HepG2 (cell line): ENCODE data around the gene PTH. TPM values are rescaled to one million over a fixed set of nuclear protein-coding genes. Genes with fewer than 3 reads are reported as not detected.

Experiments used
- ELF1 ChIP-seq: sonication (generic); formaldehyde crosslinking; IDR thresholded peaks from 2 replicates; pipeline ENCODE4 v1.4.0; 2020; ENCODE audit warnings: missing genetic modification reagents
- HNF4A ChIP-seq: sonication (generic); formaldehyde crosslinking; IDR thresholded peaks from 2 replicates; pipeline ENCODE4 v1.4.0; 2020; ENCODE audit warnings: missing genetic modification reagents
- HNRNPLL ChIP-seq: fragments of 200-400 bp; formaldehyde crosslinking; IDR thresholded peaks from 2 replicates; pipeline ENCODE4 v1.6.1; 2017; ENCODE audit warnings: mild to moderate bottlenecking, low read depth, low read length; ENCODE audit not compliant: poor library complexity, severe bottlenecking
- HOXA3 ChIP-seq: sonication (generic); formaldehyde crosslinking; IDR thresholded peaks from 2 replicates; pipeline ENCODE4 v1.5.0; 2020; ENCODE audit warnings: missing genetic modification reagents
- IKZF5 ChIP-seq: IDR thresholded peaks from 2 replicates; pipeline ENCODE4 v1.6.1; 2018; ENCODE audit warnings: missing genetic modification reagents, mild to moderate bottlenecking, missing compliant biosample characterization
- KLF6 ChIP-seq: IDR thresholded peaks from 2 replicates; pipeline ENCODE4 v1.8.0; 2016; ENCODE audit warnings: missing biosample characterization, missing genetic modification reagents
- MIER2 ChIP-seq: IDR thresholded peaks from 2 replicates; pipeline ENCODE4 v1.6.1; 2016; ENCODE audit warnings: missing biosample characterization, missing genetic modification reagents
- MTF2 ChIP-seq: sonication (generic); formaldehyde crosslinking; IDR thresholded peaks from 2 replicates; pipeline ENCODE4 v1.5.0; 2020; ENCODE audit warnings: missing genetic modification reagents, borderline replicate concordance
- MYC ChIP-seq: sonication (generic); formaldehyde crosslinking; IDR thresholded peaks from 2 replicates; pipeline ENCODE4 v1.9.0; 2021; ENCODE audit warnings: missing genetic modification reagents, borderline replicate concordance
- NFE2L1 ChIP-seq: sonication (generic); formaldehyde crosslinking; IDR thresholded peaks from 2 replicates; pipeline ENCODE4 v1.4.0; 2020; ENCODE audit warnings: missing genetic modification reagents, mild to moderate bottlenecking, borderline replicate concordance
- POLR2G ChIP-seq: fragments of 200-400 bp; formaldehyde crosslinking; IDR thresholded peaks from 2 replicates; pipeline ENCODE4 v1.6.1; 2018; ENCODE audit warnings: mild to moderate bottlenecking, low read depth, low read length, moderate library complexity
- SALL1 ChIP-seq: sonication (generic); formaldehyde crosslinking; IDR thresholded peaks from 2 replicates; pipeline ENCODE4 v1.8.0; 2022; ENCODE audit warnings: mild to moderate bottlenecking, missing genetic modification reagents
- SETDB1 ChIP-seq: sonication (generic); formaldehyde crosslinking; IDR thresholded peaks from 2 replicates; pipeline ENCODE4 v1.5.1; 2020; ENCODE audit warnings: missing genetic modification reagents, mild to moderate bottlenecking, borderline replicate concordance
- TMF1 ChIP-seq: sonication (generic); formaldehyde crosslinking; IDR thresholded peaks from 2 replicates; pipeline ENCODE4 v1.8.1; 2022; ENCODE audit warnings: low read depth, missing genetic modification reagents
- UBTF ChIP-seq: sonication (generic); formaldehyde crosslinking; IDR thresholded peaks from 2 replicates; pipeline ENCODE4 v1.4.0; 2020; ENCODE audit warnings: mild to moderate bottlenecking, missing genetic modification reagents
- ZEB1 ChIP-seq: IDR thresholded peaks from 2 replicates; pipeline ENCODE4 v1.6.1; 2012; ENCODE audit warnings: mild to moderate bottlenecking, low read depth, inconsistent platforms; ENCODE audit not compliant: insufficient replicate concordance
- ZKSCAN1 ChIP-seq: fragments of 150-350 bp; IDR thresholded peaks from 2 replicates; pipeline ENCODE4 v1.6.1; 2014; ENCODE audit warnings: low read length
- ZNF224 ChIP-seq: sonication (generic); formaldehyde crosslinking; IDR thresholded peaks from 2 replicates; pipeline ENCODE4 v1.5.0; 2020; ENCODE audit warnings: mild to moderate bottlenecking, missing genetic modification reagents
- ZNF496 ChIP-seq: sonication (generic); formaldehyde crosslinking; IDR thresholded peaks from 2 replicates; pipeline ENCODE4 v1.8.1; 2023; ENCODE audit warnings: mild to moderate bottlenecking, moderate library complexity, missing genetic modification reagents; ENCODE audit not compliant: insufficient replicate concordance
- ZNF530 ChIP-seq: sonication (generic); formaldehyde crosslinking; IDR thresholded peaks from 2 replicates; pipeline ENCODE4 v1.5.0; 2020; ENCODE audit warnings: low read depth, mild to moderate bottlenecking, missing genetic modification reagents
- ZNF615 ChIP-seq: sonication (generic); formaldehyde crosslinking; IDR thresholded peaks from 2 replicates; pipeline ENCODE4 v1.5.0; 2020; ENCODE audit warnings: mild to moderate bottlenecking, missing genetic modification reagents, borderline replicate concordance
- ZNF746 ChIP-seq: sonication (generic); formaldehyde crosslinking; IDR thresholded peaks from 2 replicates; pipeline ENCODE4 v1.8.0; 2022; ENCODE audit warnings: mild to moderate bottlenecking, missing genetic modification reagents
- ZNF766 ChIP-seq: sonication (generic); formaldehyde crosslinking; IDR thresholded peaks from 2 replicates; pipeline ENCODE4 v1.5.0; 2020; ENCODE audit warnings: missing genetic modification reagents, borderline replicate concordance
- ZNF773 ChIP-seq: sonication (generic); formaldehyde crosslinking; IDR thresholded peaks from 2 replicates; pipeline ENCODE4 v1.4.0; 2020; ENCODE audit warnings: missing genetic modification reagents, borderline replicate concordance
- ZNF792 ChIP-seq: IDR thresholded peaks from 2 replicates; pipeline ENCODE4 v1.6.1; 2016
- polyA plus RNA-seq, 8 experiments: library from polyadenylated mRNA; depleted of rRNA in 3 of 8; stranded (reverse) in 7 of 8; unstranded in 1 of 8; fragments of >200 nt; fragmentation: Illumina TruSeq in 4 of 8; extraction: Trizol in 4 of 8; gene quantifications; 2 replicates each; pipeline versions ENCODE4 v1.2.1 to v1.2.3, GENCODE V29; 2011 to 2016; ENCODE audit warnings: low read depth in 4 of 8, missing spikeins in 1 of 8, mixed read lengths in 1 of 8; ENCODE audit not compliant: insufficient read depth in 1 of 8
- total RNA-seq, 5 experiments: library from RNA; depleted of rRNA; stranded (reverse); fragments of >200 nt; fragmentation: Illumina TruSeq; extraction: Trizol; gene quantifications; 2 replicates each; pipeline ENCODE4 v1.2.3, GENCODE V29; 2016; ENCODE audit warnings: low read depth in 1 of 5
- TF ChIP-seq, protein P1 (sequence below): sonication (generic); formaldehyde crosslinking; IDR thresholded peaks from 2 replicates; pipeline ENCODE4 v1.4.0; 2020; ENCODE audit warnings: missing genetic modification reagents, borderline replicate concordance

The PTH gene
- total and polyA plus RNA-seq, 2 of the 13 experiments (the other 11 are each of a cell fraction or from before 2014, with no cell fraction given), result not detected

GRCh38 chr11:13462901-13463778, 32.7 kb downstream of the PTH start, which contains the start of gene BTBD10 (continued):
- TF ChIP-seq, protein P1, sequence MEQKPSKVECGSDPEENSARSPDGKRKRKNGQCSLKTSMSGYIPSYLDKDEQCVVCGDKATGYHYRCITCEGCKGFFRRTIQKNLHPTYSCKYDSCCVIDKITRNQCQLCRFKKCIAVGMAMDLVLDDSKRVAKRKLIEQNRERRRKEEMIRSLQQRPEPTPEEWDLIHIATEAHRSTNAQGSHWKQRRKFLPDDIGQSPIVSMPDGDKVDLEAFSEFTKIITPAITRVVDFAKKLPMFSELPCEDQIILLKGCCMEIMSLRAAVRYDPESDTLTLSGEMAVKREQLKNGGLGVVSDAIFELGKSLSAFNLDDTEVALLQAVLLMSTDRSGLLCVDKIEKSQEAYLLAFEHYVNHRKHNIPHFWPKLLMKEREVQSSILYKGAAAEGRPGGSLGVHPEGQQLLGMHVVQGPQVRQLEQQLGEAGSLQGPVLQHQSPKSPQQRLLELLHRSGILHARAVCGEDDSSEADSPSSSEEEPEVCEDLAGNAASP, result peak; percentile 71
- no peak; the same call in 1 of the 2 replicates for TF ChIP-seq ZNF746 (CRISPR knock-in tag)
- peak; percentile 46 for TF ChIP-seq UBTF
- TF ChIP-seq ZEB1, result peak; percentile 27
- TF ChIP-seq ZNF224 (CRISPR knock-in tag), result peak; percentile 72; the same call in 1 of the 2 replicates
- no peak for TF ChIP-seq ZNF530
- TF ChIP-seq ZNF773, result 0 out of 2 replicates have a peak, but pooled peaks have one; percentile 68
- TF ChIP-seq TMF1 (CRISPR knock-in tag), result peak; percentile 49; the same call in 1 of the 2 replicates
- peak; percentile 21; the same call in 1 of the 2 replicates for TF ChIP-seq HNF4A
- peak; percentile 65; the same call in 1 of the 2 replicates for TF ChIP-seq ELF1 (CRISPR knock-in tag)
- no peak for TF ChIP-seq SETDB1 (CRISPR knock-in tag)
- peak; percentile 74 for TF ChIP-seq HOXA3 (CRISPR knock-in tag)
- 0 out of 2 replicates have a peak, but pooled peaks have one; percentile 32 for TF ChIP-seq MIER2
- TF ChIP-seq IKZF5 (CRISPR knock-in tag), result peak; percentile 90
- TF ChIP-seq ZNF496 (CRISPR knock-in tag), result no peak
- no peak for TF ChIP-seq MTF2 (CRISPR knock-in tag)
- TF ChIP-seq ZNF766, result 0 out of 2 replicates have a peak, but pooled peaks have one; percentile 41
- TF ChIP-seq SALL1 (CRISPR knock-in tag), result peak; percentile 87
- no peak for TF ChIP-seq ZKSCAN1
- peak; percentile 76 for TF ChIP-seq HNRNPLL
- no peak for TF ChIP-seq ZNF615
- peak; percentile 86; the same call in 1 of the 2 replicates for TF ChIP-seq MYC
- peak; percentile 82; the same call in 1 of the 2 replicates for TF ChIP-seq KLF6 (CRISPR knock-in tag)
- no peak for TF ChIP-seq NFE2L1 (CRISPR knock-in tag)
- TF ChIP-seq POLR2G, result peak; percentile 97
- peak; percentile 90 for TF ChIP-seq ZNF792 (CRISPR knock-in tag)
